B cell (primary cell): ENCODE results near the gene ELOVL6.

Experiments
- EZH2 ChIP-seq: IDR thresholded peaks from 2 replicates; pipeline ENCODE4 v1.6.1; 2012; ENCODE audit warnings: borderline replicate concordance, low read depth, mild to moderate bottlenecking, moderate library complexity, low read length; ENCODE audit not compliant: insufficient read depth, poor library complexity, severe bottlenecking
- TF ChIP-seq, protein P1 (sequence below): fragments of 200-600 bp; IDR thresholded peaks from one replicate; pipeline ENCODE4 v1.8.0; 2022; ENCODE audit warnings: antibody characterized with exemption, mild to moderate bottlenecking

GRCh38 chr4:110034026-110034393 is 164.4 kb downstream of the ELOVL6 start:
- TF ChIP-seq, protein P1, sequence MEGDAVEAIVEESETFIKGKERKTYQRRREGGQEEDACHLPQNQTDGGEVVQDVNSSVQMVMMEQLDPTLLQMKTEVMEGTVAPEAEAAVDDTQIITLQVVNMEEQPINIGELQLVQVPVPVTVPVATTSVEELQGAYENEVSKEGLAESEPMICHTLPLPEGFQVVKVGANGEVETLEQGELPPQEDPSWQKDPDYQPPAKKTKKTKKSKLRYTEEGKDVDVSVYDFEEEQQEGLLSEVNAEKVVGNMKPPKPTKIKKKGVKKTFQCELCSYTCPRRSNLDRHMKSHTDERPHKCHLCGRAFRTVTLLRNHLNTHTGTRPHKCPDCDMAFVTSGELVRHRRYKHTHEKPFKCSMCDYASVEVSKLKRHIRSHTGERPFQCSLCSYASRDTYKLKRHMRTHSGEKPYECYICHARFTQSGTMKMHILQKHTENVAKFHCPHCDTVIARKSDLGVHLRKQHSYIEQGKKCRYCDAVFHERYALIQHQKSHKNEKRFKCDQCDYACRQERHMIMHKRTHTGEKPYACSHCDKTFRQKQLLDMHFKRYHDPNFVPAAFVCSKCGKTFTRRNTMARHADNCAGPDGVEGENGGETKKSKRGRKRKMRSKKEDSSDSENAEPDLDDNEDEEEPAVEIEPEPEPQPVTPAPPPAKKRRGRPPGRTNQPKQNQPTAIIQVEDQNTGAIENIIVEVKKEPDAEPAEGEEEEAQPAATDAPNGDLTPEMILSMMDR: no peak
- TF ChIP-seq EZH2: no peak
